ENCODE data around the gene GET4. TPM values are rescaled to one million over a fixed set of nuclear protein-coding genes. Genes with fewer than 3 reads are reported as not detected.

GET4 gene
- 10 to 100 TPM in 5 of 6 donors, 1 to 10 TPM in 1; 7.6 to 25.7 (median 16.8) TPM for polyA plus RNA-seq (ENCODE audit: low read depth in 6 of 6)

DNA sequence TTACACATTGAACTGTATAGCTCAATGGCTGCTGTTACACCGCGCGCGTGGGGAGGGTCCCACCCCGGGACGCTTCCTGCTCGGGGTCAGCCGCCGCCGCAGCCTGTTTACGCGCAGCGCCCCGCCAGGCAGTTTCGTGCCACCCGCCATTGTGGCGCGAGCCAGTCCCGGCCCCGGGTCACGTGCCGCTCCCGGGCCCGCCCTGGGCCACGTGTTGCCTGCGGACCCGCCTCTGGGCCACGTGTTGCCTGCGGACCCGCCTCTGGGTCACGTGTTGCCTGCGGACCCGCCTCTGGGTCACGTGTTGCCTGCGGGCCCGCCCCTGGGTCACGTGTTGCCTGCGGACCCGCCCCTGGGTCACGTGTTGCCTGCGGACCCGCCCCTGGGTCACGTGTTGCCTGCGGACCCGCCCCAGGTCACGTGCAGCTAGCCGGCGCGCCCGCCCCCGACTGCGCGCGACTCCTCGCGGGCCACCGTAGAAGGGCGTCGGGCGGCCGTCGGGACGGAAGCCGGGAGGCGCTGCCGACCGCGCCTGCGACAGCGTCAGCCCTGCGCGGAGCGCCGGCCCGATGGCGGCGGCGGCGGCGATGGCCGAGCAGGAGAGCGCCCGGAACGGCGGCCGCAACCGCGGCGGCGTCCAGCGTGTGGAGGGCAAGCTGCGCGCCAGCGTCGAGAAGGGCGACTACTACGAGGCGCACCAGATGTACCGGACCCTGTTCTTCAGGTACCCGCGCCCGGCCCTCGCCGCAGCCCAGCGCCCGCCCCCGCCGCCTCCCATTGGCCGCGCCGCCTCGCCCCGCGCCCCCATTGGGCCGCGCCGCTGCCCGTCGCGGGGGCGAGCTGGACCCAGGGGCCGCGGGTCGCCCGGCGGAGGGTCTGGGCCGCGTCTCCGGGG, at the start of gene GET4:
GET4 (plus strand) TSS at position 478 of the 895 bp plus-strand sequence; CDS start at position 570, 92 bp downstream.
- H3K4me1 Mint-ChIP-seq = peaks cover 19 to 45% (median 21%) of the 10 kb centered on the region in 3 donors
- H3K36me3 Mint-ChIP-seq = no peaks in the 10 kb centered on the region
- no peaks in the 10 kb centered on the region for H3K27me3 Mint-ChIP-seq
- H3K27ac Mint-ChIP-seq = peak within 1 kb of the TSS; percentile 84 to 97 (median 95)
- ATAC-seq (ENCODE audit: low read depth in 2 of 2) (peak; percentile 76 to 79), DNase-seq (peak; percentile 99)
- H3K9me3 Mint-ChIP-seq = no peaks in the 10 kb centered on the region
- H3K4me3 Mint-ChIP-seq = peak within 1 kb of the TSS; percentile 90 to 99 (median 92)

- no peak overlapping the region for H3K27ac Mint-ChIP-seq
- H3K4me1 Mint-ChIP-seq = peaks cover 27 to 64% (median 52%) of the 10 kb centered on the region in 3 donors
- H3K4me3 Mint-ChIP-seq = no peak overlapping the region
- no peaks in the 10 kb centered on the region for H3K9me3 Mint-ChIP-seq
- ATAC-seq (ENCODE audit: low read depth in 2 of 2) (no peak), DNase-seq (no peak)
- peaks cover 2 to 6% of the 10 kb centered on the region in 2 donors for H3K36me3 Mint-ChIP-seq
- H3K27me3 Mint-ChIP-seq = no peaks in the 10 kb centered on the region
Measured at GRCh38 chr7:828793-829561, 47.4 kb upstream of the GET4 start.

- Mint-ChIP-seq H3K27me3 (no peaks in the 10 kb centered on the region), H3K36me3 (peaks cover 0 to 6% of the 10 kb centered on the region in 2 donors), H3K27ac (peak overlapping the region in 4 of 6 donors; percentile 19 to 93 (median 58)), H3K4me1 (peaks cover 25 to 58% (median 49%) of the 10 kb centered on the region in 3 donors), H3K9me3 (no peaks in the 10 kb centered on the region), H3K4me3 (peak overlapping the region in 3 of 8 donors; percentile 45 to 62 (median 50))
- DNase-seq (no peak), ATAC-seq (ENCODE audit: low read depth in 2 of 2) (no peak)
Measured at GRCh38 chr7:830069-830468, 46.3 kb upstream of the GET4 start.

DNA sequence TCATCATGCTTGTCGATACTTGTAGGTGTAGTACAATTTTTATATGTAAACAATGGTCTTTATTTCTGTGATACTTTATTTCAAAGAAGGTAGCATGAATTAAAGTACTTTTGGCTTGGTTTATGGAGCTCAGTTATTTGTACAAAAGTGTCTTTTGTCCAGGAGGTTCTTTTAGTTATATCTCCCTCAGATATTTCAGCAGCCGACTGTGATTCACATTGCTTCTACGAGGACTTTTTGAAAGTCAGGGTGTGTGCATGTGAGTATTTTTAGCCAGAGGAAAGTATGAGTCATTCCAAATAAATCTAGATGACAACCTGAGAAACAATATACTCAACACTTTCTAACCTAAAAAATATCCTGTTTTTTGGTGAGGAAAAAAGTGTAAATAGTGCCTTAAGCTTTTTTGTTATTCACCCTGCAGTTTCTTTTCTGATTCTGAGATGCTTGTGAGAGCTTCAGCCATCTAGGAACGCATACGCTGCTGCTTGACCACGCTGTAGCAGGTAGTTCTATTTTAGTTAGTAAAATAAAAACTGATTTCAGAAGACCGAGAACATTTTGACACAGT, 44.7 kb upstream of the GET4 start:
- Mint-ChIP-seq H3K4me3 (peak overlapping the region; percentile 47 to 76 (median 58)), H3K27me3 (no peaks in the 10 kb centered on the region), H3K36me3 (peaks cover 0 to 6% of the 10 kb centered on the region in 2 donors), H3K4me1 (peaks cover 36 to 70% (median 54%) of the 10 kb centered on the region in 3 donors), H3K27ac (peak overlapping the region; percentile 15 to 92 (median 80)), H3K9me3 (no peaks in the 10 kb centered on the region)
- ATAC-seq (ENCODE audit: low read depth in 2 of 2) = peak in 1 of 2 donors; percentile 31
- no peak for DNase-seq

DNA sequence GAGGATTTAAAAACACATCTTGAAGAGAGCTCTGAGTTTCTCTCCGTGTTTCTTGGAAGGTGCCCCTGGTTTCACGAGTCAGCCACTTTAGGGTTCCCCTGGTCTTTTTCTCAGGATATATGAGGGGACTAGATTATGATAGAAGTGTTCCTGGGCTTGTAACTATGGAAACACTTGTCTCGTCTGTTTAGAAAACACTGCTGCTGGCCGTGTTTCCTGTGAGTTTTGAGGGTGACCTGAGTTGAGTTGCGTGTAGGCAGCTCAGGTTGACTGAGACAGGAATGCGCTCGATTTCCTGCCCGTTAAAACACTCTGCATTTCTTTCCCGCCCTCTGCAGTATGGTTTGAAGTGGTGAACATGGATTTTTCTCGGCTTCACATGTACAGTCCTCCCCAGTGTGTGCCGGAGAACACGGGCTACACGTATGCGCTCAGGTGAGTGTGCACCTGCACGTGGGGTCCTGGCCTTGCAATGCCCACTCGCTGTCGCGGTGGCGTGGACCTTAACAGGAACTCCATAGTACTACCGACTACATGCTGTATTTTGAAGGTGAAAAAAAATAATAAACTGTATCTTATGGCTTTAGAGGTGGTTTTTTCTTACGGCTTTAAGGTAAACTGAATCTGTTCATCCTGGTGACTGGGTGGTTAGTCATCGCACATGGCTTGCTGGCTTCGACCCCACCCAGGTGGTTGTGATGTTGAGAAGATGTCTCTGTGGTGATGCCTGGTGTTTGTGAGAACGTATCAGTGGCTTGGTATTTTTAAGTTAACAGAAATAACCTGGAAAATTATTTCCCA, 44.0 kb upstream of the GET4 start, which contains the start of gene SUN1:
SUN1 (plus strand) TSS at position 310 of the 801 bp plus-strand sequence; CDS start at position 359, 49 bp downstream.
- peaks cover 38 to 67% (median 58%) of the 10 kb centered on the region in 3 donors for H3K4me1 Mint-ChIP-seq
- peak; percentile 60 to 73 for ATAC-seq (ENCODE audit: low read depth in 2 of 2)

GRCh38 chr7:832968-833424, 43.4 kb upstream of the GET4 start:
- peak overlapping the region in 5 of 8 donors; percentile 56 to 76 (median 65) for H3K4me3 Mint-ChIP-seq
- H3K27me3 Mint-ChIP-seq = no peaks in the 10 kb centered on the region
- DNase-seq = no peak
- peaks cover 0 to 6% of the 10 kb centered on the region in 2 donors for H3K36me3 Mint-ChIP-seq
- no peak for ATAC-seq (ENCODE audit: low read depth in 2 of 2)
- peak overlapping the region; percentile 14 to 91 (median 68) for H3K27ac Mint-ChIP-seq
- H3K9me3 Mint-ChIP-seq = no peaks in the 10 kb centered on the region
- peaks cover 38 to 67% (median 58%) of the 10 kb centered on the region in 3 donors for H3K4me1 Mint-ChIP-seq

More for the DNA sequence above, 44.0 kb upstream of the GET4 start, which contains the start of gene SUN1:
- no peaks in the 10 kb centered on the region for H3K27me3 Mint-ChIP-seq
- no peaks in the 10 kb centered on the region for H3K9me3 Mint-ChIP-seq
- peaks cover 0 to 6% of the 10 kb centered on the region in 2 donors for H3K36me3 Mint-ChIP-seq
- no peak for DNase-seq
- H3K4me3 Mint-ChIP-seq = peak within 1 kb of the TSS; percentile 47 to 76 (median 62)
- H3K27ac Mint-ChIP-seq = peak within 1 kb of the TSS; percentile 63 to 92 (median 80)

DNA sequence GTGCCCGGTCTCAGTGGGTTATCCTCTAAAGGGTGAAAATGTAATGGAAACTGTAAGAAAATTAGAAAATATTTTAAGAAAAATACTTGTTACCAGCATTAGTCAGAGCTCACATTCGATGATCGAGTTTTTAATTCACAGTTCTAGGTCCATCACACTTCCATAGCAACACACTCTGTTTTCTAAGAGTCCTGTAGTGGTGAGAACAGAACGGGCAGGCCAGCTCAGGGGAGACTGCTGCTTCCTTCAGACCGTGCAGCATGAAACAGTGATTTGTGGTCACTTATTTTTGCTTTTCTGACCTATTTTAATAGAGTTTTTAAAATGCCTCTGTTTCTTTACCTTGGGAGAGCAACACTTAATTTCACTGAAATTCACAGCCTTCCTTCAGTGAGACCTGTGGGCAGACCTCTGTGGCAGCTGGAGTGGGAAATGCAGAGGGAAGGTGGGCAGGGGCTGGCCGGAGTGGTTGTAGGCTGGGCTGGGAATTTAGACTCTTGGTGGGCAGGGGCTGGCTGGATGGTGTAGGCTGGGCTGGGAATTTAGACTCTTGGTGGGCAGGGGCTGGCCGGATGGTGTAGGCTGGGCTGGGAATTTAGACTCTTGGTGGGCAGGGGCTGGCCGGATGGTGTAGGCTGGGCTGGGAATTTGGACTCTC, 42.6 kb upstream of the GET4 start:
- H3K27me3 Mint-ChIP-seq = no peaks in the 10 kb centered on the region
- peaks cover 38 to 61% (median 57%) of the 10 kb centered on the region in 3 donors for H3K4me1 Mint-ChIP-seq
- H3K36me3 Mint-ChIP-seq = peaks cover 0 to 6% of the 10 kb centered on the region in 2 donors
- H3K4me3 Mint-ChIP-seq = no peak overlapping the region
- H3K27ac Mint-ChIP-seq = peak overlapping the region in 1 of 6 donors; percentile 50
- ATAC-seq (ENCODE audit: low read depth in 2 of 2) = no peak
- DNase-seq = no peak
- H3K9me3 Mint-ChIP-seq = no peaks in the 10 kb centered on the region

DNA sequence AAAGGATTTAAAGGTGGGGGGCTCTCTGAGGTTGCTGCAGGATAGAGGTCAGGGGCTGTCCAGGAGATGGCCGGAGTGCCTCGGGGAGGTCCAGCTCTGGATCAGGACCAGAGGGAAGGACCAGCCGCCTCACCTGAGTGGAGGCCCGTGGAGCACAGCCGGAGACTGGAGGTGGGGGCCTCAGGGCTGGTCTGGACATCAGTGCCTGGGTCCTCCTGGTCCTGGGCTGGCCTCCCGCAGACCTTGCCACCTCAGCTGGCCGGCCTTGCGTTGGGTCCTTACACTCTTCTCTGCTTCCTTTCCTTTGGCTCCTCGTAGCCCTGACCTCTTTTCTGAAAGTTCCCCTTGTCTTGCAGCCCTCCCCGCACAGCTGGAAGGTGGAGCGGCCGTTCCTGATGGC, 42.1 kb upstream of the GET4 start:
- DNase-seq (no peak), ATAC-seq (ENCODE audit: low read depth in 2 of 2) (no peak)
- Mint-ChIP-seq H3K4me1 (peaks cover 34 to 55% (median 53%) of the 10 kb centered on the region in 3 donors), H3K27ac (peak overlapping the region in 2 of 6 donors; percentile 56 to 69), H3K9me3 (no peaks in the 10 kb centered on the region), H3K36me3 (peaks cover 0 to 6% of the 10 kb centered on the region in 2 donors), H3K27me3 (no peaks in the 10 kb centered on the region), H3K4me3 (no peak overlapping the region)

- no peaks in the 10 kb centered on the region for H3K9me3 Mint-ChIP-seq
- no peak overlapping the region for H3K4me3 Mint-ChIP-seq
- ATAC-seq (ENCODE audit: low read depth in 2 of 2) = no peak
- no peaks in the 10 kb centered on the region for H3K27me3 Mint-ChIP-seq
- H3K4me1 Mint-ChIP-seq = peaks cover 34 to 48% (median 48%) of the 10 kb centered on the region in 3 donors
- DNase-seq = no peak
- no peak overlapping the region for H3K27ac Mint-ChIP-seq
- H3K36me3 Mint-ChIP-seq = peaks cover 5 to 11% of the 10 kb centered on the region in 2 donors
Measured at GRCh38 chr7:835021-835420, 41.3 kb upstream of the GET4 start.

DNA sequence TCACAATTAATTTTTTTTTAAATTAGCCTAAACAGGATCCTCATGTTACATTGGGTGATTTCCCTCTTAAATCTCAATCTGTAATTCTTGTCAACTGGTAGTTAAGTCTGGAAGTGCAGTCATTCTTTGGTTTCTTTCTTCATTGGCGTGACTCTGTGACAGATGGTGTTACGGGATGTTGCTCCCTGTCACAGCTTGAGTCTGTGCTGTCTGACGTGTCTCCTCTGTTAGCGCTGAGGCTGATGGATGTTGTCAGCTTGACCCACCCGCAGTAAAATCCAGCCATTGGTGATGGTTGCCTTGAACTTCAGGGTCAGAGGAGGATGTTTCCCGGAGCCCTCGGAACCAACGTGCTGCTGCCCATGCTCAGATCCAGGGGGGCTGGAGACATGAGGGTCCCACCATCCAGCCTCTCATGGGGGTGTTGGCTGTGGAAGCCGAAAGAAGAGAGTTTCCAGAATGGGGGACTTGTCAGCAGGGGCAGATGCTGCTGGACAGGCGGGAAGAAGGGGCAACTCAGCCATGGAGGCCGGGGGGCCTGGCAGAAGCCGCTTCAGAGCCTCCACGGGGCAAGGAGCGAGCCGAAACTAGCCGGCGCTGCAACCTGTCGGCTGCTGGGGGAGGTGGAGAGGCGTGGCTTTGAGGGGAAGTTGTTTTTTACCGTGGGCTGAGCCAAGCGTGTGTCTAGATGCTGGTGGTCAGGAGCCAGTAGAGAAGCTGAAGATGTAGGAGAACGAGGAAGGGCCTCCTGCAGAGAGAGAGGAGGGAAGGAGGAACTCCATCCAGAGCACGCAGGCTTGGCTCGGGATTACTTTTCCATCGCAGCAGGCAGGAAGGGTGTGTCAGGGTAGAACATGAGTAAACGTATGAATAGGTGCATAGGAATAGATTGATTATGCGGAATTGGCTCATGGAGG, 40.6 kb upstream of the GET4 start:
- no peaks in the 10 kb centered on the region for H3K9me3 Mint-ChIP-seq
- H3K4me1 Mint-ChIP-seq = peaks cover 27 to 41% (median 41%) of the 10 kb centered on the region in 3 donors
- no peak for DNase-seq
- ATAC-seq (ENCODE audit: low read depth in 2 of 2) = peak; percentile 18 to 25
- H3K36me3 Mint-ChIP-seq = peaks cover 8 to 11% of the 10 kb centered on the region in 2 donors
- H3K27ac Mint-ChIP-seq = peak overlapping the region in 3 of 6 donors; percentile 11 to 81 (median 78)
- H3K4me3 Mint-ChIP-seq = peak overlapping the region in 2 of 8 donors; percentile 15 to 45
- no peaks in the 10 kb centered on the region for H3K27me3 Mint-ChIP-seq

DNA sequence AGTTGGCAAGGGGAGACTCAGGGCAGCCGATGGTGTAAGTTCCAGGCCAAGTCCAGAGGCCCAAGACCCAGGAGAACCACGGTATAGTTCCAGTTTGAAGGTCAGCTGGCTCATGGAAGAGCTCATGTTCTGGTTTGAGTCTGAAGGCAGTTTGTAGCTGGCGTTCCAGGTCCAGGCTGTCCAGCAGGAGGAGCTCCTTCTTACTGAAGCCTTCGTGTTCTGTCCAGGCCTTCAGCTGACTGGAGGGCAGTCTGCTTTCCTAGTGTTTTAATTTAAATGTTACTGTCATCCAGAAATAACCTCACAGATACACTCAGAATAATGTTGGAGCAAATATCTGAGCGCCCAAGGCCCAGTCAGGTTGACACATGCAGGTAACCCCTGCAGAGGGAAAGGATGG, 39.9 kb upstream of the GET4 start:
- DNase-seq (no peak), ATAC-seq (ENCODE audit: low read depth in 2 of 2) (no peak)
- Mint-ChIP-seq H3K36me3 (peaks cover 8 to 11% of the 10 kb centered on the region in 2 donors), H3K27me3 (no peaks in the 10 kb centered on the region), H3K4me3 (no peak overlapping the region), H3K27ac (peak overlapping the region in 1 of 6 donors; percentile 11), H3K4me1 (peaks cover 23 to 34% (median 34%) of the 10 kb centered on the region in 3 donors), H3K9me3 (no peaks in the 10 kb centered on the region)

Data from naive B cell (primary cell).